ENCODE results near the gene ZYG11B. TPM values are rescaled to one million over a fixed set of nuclear protein-coding genes. Genes with fewer than 3 reads are reported as not detected.

The ZYG11B gene
- total and polyA plus RNA-seq, 2 of the 13 experiments (the other 11 are each of a cell fraction or from before 2014, with no cell fraction given), result 6.9 to 17.9 TPM

- TF ChIP-seq AKNA (CRISPR knock-in tag; IDR thresholded peaks at IDR 0.05; ENCODE audit: borderline replicate concordance) (no peak), AGO2 (optimal IDR thresholded peaks at IDR 0.05; ENCODE audit: low read depth, low read length) (peak; percentile 36), TFE3 (CRISPR knock-in tag; IDR thresholded peaks at IDR 0.05) (peak; percentile 89), ZNF570 (CRISPR knock-in tag; IDR thresholded peaks at IDR 0.05; ENCODE audit: borderline replicate concordance) (0 out of 2 replicates have a peak, but pooled peaks have one; percentile 57), ZNF558 (CRISPR knock-in tag; IDR thresholded peaks at IDR 0.05; ENCODE audit: borderline replicate concordance) (peak; percentile 91; the same call in 1 of the 2 replicates), NFIC (IDR thresholded peaks at IDR 0.05; ENCODE audit: low read length) (no peak), ZNF17 (CRISPR knock-in tag; IDR thresholded peaks at IDR 0.05) (no peak), ZNF784 (CRISPR knock-in tag; IDR thresholded peaks at IDR 0.05; ENCODE audit: borderline replicate concordance) (no peak), ZKSCAN8 (CRISPR knock-in tag; IDR thresholded peaks at IDR 0.05; ENCODE audit: borderline replicate concordance) (peak; percentile 35; the same call in 1 of the 2 replicates), RARA (CRISPR knock-in tag; IDR thresholded peaks at IDR 0.05) (peak; percentile 57), SATB2 (CRISPR knock-in tag; IDR thresholded peaks at IDR 0.05) (no peak), ZBTB3 (CRISPR knock-in tag; IDR thresholded peaks at IDR 0.05; ENCODE audit: borderline replicate concordance, low read depth) (no peak), ZBTB38 (CRISPR knock-in tag; IDR thresholded peaks at IDR 0.05) (peak; percentile 84; the same call in 1 of the 2 replicates), E2F1 (CRISPR knock-in tag; IDR thresholded peaks at IDR 0.05) (peak; percentile 59; the same call in 1 of the 2 replicates), ZNF234 (CRISPR knock-in tag; conservative IDR thresholded peaks at IDR 0.05) (no peak), PAWR (CRISPR knock-in tag; IDR thresholded peaks at IDR 0.05; ENCODE audit: borderline replicate concordance) (no peak), RFXANK (CRISPR knock-in tag; IDR thresholded peaks at IDR 0.05) (0 out of 2 replicates have a peak, but pooled peaks have one; percentile 14)
Measured at GRCh38 chr1:52702886-52703787, 23.1 kb upstream of the ZYG11B start (continued).

Measured in HepG2 (cell line).